NT2/D1 (cell line): Measurements from ENCODE around the gene ACTA2.

Experiments used
- DNase-seq: peaks from one replicate; pipeline ENCODE4 v3.0.0-alpha.2; 2011; ENCODE audit warnings: low read depth, low spot score
- H3K27me3 ChIP-seq: 2 replicates; pipeline ENCODE4 v1.6.0; 2011; ENCODE audit warnings: mild to moderate bottlenecking; ENCODE audit not compliant: insufficient read length, insufficient read depth
- H3K36me3 ChIP-seq: 2 replicates; pipeline ENCODE4 v1.6.1; 2011; ENCODE audit warnings: mild to moderate bottlenecking, low read length, mixed read lengths; ENCODE audit not compliant: insufficient read depth, insufficient read length
- H3K4me1 ChIP-seq: 2 replicates; pipeline ENCODE4 v1.5.1; 2011; ENCODE audit not compliant: insufficient read depth, insufficient read length
- H3K4me3 ChIP-seq: 2 replicates; pipeline ENCODE4 v1.5.1; 2011; ENCODE audit warnings: low read depth; ENCODE audit not compliant: insufficient read length
- H3K9ac ChIP-seq: 2 replicates; pipeline ENCODE4 v1.6.0; 2011; ENCODE audit warnings: low read depth; ENCODE audit not compliant: insufficient read length
- H3K9me3 ChIP-seq: 2 replicates; pipeline ENCODE4 v1.5.1; 2011; ENCODE audit warnings: mild to moderate bottlenecking, low read length; ENCODE audit not compliant: insufficient read depth
- SUZ12 ChIP-seq: IDR thresholded peaks from 2 replicates; pipeline ENCODE4 v1.6.1; 2011; ENCODE audit not compliant: insufficient read length, insufficient read depth; ENCODE audit errors: extremely low read depth
- YY1 ChIP-seq: IDR thresholded peaks from 2 replicates; pipeline ENCODE4 v1.6.1; 2011; ENCODE audit not compliant: insufficient read length, insufficient read depth
- ZNF274 ChIP-seq: IDR thresholded peaks from 2 replicates; pipeline ENCODE4 v1.6.1; 2011; ENCODE audit warnings: mild to moderate bottlenecking, low read depth, low read length

ACTA2 gene

DNA sequence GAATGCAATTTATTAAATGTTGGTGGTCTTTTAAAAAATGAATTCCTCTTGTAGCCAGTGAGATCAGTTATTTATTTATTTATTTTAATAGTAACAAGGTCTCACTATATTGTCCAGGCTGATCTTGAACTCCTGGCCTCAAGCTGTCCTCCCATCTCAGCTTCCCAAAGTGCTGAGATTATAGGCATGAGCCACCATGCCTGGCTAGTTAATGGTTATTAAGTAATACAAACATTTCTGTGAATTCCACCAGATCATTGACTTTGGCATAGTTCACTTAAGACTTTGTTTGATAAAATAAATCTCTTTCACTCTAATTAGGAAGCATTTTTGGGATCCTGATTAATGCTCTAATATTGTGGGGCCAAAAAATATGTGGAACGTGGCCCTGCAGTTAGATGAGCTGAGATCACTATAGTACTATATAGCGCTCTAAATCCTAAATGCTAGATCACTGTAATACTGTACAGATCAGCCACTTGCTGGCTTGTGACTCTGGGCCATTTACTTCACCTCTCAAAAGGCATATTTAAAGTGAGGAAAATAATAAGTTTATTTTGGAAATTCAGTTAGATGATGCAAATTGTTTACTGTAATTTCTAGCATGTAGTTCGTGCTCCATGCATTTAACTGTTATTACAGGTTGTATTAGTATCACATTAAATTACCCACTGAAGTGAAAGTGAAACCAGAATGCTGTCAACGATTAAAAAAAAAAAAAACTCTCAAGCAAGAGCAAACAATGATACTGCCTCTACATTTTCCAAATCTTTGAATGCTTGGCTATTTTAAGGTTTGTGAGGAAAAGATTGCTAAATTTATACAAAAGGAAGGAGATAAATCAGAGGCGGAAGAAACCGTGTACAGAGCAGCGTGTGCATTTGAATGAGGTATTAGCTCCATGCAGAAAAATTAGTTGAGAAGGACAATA lies 22.1 kb upstream of the ACTA2 start:
- TF ChIP-seq YY1 (no peak), ZNF274 (no peak), SUZ12 (no peak)
- no peak for DNase-seq

DNA sequence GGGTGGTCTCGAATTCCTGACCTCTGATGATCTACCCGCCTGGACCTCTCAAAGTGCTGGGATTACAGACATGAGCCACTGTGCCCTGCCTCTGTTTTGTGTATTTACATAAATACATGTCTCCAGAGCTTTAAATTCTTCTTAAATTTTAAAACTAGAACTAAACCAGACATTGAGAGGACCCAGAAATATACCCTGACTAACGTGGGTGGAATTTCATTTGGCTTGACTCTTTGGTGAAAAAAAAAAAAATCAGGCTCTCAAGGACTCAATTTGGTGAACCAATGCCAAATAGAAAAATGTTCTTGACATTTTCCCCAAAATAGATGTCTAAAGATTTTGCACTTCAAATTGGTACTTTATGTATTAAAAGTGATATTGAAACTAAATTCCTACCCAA lies 21.4 kb upstream of the ACTA2 start:
- Histone ChIP-seq H3K27me3 (no peaks in the 10 kb centered on the region), H3K4me3 (no peak overlapping the region), H3K4me1 (no peaks in the 10 kb centered on the region), H3K9me3 (no peaks in the 10 kb centered on the region), H3K36me3 (no peaks in the 10 kb centered on the region), H3K9ac (no peak overlapping the region)
- TF ChIP-seq ZNF274 (no peak), YY1 (no peak), SUZ12 (no peak)
- DNase-seq = no peak

More for the DNA sequence above, 22.1 kb upstream of the ACTA2 start:
- H3K4me1 ChIP-seq = no peaks in the 10 kb centered on the region
- H3K36me3 ChIP-seq = no peaks in the 10 kb centered on the region
- no peak overlapping the region for H3K9ac ChIP-seq
- no peak overlapping the region for H3K4me3 ChIP-seq
- H3K27me3 ChIP-seq = no peaks in the 10 kb centered on the region
- H3K9me3 ChIP-seq = no peaks in the 10 kb centered on the region

DNA sequence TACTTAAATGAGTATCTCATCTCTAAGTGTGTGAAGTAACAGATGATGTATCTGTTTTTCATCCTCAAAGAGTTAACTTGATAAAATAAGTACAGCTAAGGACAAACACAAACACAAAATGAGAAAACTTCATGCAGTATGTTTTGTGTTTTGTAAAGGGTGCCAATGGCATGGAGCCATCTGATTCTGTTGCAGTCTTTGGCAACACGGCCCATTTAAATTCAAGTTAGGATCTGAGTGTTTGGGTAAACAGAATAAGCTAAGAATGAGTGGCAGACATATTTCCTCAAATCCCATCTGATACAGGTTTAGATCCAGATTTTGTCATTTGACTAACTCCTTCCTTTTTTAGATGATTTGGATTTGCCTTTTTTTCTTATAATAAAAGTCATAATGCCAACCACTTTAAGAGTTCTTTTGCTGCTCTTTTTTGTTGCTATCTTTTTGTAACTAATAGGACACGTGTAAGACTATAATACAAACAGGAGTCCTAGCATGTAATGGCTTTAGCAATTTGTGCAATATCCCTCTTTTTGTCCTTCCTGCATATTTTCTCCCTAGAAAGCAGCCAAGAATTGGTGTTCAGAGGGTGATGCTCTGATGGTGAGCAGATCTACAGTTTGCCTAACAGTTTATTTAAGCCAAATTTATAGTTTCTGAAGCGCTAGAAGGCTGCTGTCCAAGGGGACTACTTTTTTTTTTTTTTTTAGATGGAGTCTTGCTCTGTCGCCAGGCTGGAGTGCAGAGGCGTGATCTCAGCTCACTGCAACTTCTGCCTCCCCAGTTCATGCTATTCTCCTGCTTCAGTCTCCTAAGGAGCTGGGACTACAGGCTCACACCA lies 18.9 kb upstream of the ACTA2 start:
- no peak for DNase-seq
- H3K9ac ChIP-seq = no peak overlapping the region
- no peaks in the 10 kb centered on the region for H3K27me3 ChIP-seq
- H3K9me3 ChIP-seq = no peaks in the 10 kb centered on the region
- no peaks in the 10 kb centered on the region for H3K36me3 ChIP-seq
- H3K4me3 ChIP-seq = no peak overlapping the region
- H3K4me1 ChIP-seq = no peaks in the 10 kb centered on the region
- TF ChIP-seq YY1 (no peak), SUZ12 (no peak), ZNF274 (no peak)

DNA sequence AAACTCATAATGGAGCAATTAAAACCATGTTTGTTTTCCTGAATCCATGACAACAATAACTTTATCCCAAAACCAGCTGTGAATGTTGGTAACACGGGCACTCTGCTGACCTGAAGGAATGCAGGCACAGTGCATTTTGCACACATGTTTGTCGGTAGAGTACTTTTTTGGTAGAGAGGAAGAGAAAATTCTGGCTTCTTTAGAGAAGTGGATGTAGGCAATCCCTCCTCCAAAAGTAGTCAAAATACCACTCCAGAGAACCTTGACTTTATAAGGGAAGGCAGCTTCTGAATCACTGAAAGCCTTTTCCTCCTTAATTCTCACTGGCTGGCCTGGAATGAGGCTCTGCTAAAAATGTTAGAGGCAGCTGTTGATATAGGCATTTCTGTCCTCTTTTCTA lies 15.8 kb upstream of the ACTA2 start:
- no peaks in the 10 kb centered on the region for H3K36me3 ChIP-seq
- H3K4me3 ChIP-seq = no peak overlapping the region
- no peak overlapping the region for H3K9ac ChIP-seq
- no peak for DNase-seq
- H3K9me3 ChIP-seq = no peaks in the 10 kb centered on the region
- H3K4me1 ChIP-seq = no peaks in the 10 kb centered on the region
- TF ChIP-seq YY1 = no peak
- TF ChIP-seq ZNF274 = no peak
- TF ChIP-seq SUZ12 = no peak
- no peaks in the 10 kb centered on the region for H3K27me3 ChIP-seq

DNA sequence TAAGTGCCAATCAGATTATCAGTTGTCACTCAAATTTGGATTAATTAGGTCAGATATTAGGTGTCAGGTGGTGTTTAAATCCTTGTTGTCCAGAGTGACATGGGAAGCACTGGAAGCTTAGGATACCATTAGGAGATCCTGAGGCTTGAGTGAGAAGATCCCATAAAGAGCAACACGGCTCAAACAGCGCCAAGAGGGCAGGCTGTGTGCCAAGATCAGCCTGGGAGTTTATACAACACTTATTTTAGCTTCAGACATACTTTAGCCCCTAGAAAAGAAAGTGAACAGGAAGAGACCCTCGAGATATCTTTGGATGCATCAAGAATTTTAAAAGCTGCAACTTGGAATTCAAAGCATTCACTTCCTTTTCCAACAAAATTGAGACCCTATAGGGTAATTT lies 14.2 kb upstream of the ACTA2 start:
- Histone ChIP-seq H3K27me3 (no peaks in the 10 kb centered on the region), H3K4me1 (no peaks in the 10 kb centered on the region), H3K9me3 (no peaks in the 10 kb centered on the region), H3K4me3 (no peak overlapping the region), H3K9ac (no peak overlapping the region), H3K36me3 (no peaks in the 10 kb centered on the region)
- no peak for DNase-seq
- no peak for TF ChIP-seq ZNF274
- TF ChIP-seq SUZ12 = no peak
- no peak for TF ChIP-seq YY1

DNA sequence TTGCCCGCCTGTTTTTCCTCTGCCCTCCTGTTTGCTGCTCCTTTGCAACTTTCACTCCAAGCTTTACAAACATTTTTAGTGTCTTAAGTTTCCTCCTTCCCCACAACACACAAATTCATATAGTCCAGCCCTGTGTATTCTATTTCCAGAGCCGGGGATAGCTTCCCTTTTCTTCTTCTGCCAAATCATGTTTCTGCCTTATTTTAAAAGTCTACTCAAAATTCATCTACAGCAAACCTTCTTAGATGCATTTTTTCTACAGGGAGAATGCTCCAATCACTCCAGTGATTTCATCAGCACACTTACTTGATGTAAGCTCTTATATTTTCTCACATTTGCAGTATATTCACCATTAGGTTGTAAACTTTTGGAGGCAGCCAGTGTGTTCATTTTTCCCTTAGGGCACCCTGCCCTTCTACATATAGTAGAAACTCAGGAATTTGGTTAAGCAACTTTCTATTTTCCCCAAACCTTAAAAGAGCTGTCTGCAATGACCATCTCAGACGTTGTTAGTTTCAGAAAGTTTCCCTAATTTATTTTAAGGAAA lies 12.4 kb upstream of the ACTA2 start:
- no peak overlapping the region for H3K9ac ChIP-seq
- H3K4me1 ChIP-seq = no peaks in the 10 kb centered on the region
- H3K9me3 ChIP-seq = no peaks in the 10 kb centered on the region
- DNase-seq = no peak
- TF ChIP-seq YY1 (no peak), SUZ12 (no peak), ZNF274 (no peak)
- no peaks in the 10 kb centered on the region for H3K36me3 ChIP-seq
- no peaks in the 10 kb centered on the region for H3K27me3 ChIP-seq
- no peak overlapping the region for H3K4me3 ChIP-seq
